Measurements from ENCODE around the gene EXD2.

GRCh38 chr14:69288956-69289705, 97.8 kb downstream of the EXD2 start:
- TF ChIP-seq, protein P1, sequence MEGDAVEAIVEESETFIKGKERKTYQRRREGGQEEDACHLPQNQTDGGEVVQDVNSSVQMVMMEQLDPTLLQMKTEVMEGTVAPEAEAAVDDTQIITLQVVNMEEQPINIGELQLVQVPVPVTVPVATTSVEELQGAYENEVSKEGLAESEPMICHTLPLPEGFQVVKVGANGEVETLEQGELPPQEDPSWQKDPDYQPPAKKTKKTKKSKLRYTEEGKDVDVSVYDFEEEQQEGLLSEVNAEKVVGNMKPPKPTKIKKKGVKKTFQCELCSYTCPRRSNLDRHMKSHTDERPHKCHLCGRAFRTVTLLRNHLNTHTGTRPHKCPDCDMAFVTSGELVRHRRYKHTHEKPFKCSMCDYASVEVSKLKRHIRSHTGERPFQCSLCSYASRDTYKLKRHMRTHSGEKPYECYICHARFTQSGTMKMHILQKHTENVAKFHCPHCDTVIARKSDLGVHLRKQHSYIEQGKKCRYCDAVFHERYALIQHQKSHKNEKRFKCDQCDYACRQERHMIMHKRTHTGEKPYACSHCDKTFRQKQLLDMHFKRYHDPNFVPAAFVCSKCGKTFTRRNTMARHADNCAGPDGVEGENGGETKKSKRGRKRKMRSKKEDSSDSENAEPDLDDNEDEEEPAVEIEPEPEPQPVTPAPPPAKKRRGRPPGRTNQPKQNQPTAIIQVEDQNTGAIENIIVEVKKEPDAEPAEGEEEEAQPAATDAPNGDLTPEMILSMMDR (IDR thresholded peaks at IDR 0.05; ENCODE audit: borderline replicate concordance, extremely low read depth, low read length, poor library complexity, severe bottlenecking) = no peak
- no peak for TF ChIP-seq EZH2 (IDR thresholded peaks at IDR 0.05; ENCODE audit: borderline replicate concordance, low read depth, low read length, severe bottlenecking)
